GM13976 (cell line): ENCODE measurements around the gene PSMD7.

Source experiments
- DNase-seq: peaks from one replicate; pipeline ENCODE4 v3.0.0; 2012; ENCODE audit warnings: low spot score
- in situ Hi-C: fragments of 300-500 bp; cut with MboI; formaldehyde crosslinking; loops from one replicate; pipeline ENCODE4 v1.12.0; 2022; ENCODE audit warnings: low sequenced_read_pairs, mixed read lengths, inconsistent platforms; ENCODE audit not compliant: unreplicated experiment
- TF ChIP-seq, protein P1 (sequence below): IDR thresholded peaks from 2 replicates; pipeline ENCODE4 v1.5.1; 2012; ENCODE audit warnings: borderline replicate concordance, mild to moderate bottlenecking; ENCODE audit not compliant: insufficient read depth; ENCODE audit errors: extremely low read depth, missing control alignments, control extremely low read depth

The PSMD7 gene

DNA sequence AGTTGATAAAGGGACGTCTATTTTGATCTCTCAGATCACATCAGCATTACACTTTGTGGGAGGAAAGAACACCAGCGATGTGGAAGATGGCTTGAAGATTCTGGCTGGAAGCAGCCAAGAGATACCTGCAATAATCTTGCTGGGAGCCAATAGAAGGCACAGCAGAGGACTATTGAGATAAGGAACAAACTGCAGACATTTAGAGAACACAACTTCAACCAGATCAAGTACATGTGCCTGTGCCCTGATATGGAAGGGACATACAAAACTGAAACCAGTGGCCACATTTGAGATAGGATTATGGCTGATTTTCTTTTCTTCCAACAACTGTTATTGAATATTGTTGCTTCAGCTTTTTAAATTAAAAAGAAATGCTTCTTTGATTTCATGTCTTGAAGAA is 18.6 kb upstream of the PSMD7 start:
- in situ Hi-C loops: no loop called here
- no peak for DNase-seq
- TF ChIP-seq, protein P1, sequence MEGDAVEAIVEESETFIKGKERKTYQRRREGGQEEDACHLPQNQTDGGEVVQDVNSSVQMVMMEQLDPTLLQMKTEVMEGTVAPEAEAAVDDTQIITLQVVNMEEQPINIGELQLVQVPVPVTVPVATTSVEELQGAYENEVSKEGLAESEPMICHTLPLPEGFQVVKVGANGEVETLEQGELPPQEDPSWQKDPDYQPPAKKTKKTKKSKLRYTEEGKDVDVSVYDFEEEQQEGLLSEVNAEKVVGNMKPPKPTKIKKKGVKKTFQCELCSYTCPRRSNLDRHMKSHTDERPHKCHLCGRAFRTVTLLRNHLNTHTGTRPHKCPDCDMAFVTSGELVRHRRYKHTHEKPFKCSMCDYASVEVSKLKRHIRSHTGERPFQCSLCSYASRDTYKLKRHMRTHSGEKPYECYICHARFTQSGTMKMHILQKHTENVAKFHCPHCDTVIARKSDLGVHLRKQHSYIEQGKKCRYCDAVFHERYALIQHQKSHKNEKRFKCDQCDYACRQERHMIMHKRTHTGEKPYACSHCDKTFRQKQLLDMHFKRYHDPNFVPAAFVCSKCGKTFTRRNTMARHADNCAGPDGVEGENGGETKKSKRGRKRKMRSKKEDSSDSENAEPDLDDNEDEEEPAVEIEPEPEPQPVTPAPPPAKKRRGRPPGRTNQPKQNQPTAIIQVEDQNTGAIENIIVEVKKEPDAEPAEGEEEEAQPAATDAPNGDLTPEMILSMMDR: no peak

DNA sequence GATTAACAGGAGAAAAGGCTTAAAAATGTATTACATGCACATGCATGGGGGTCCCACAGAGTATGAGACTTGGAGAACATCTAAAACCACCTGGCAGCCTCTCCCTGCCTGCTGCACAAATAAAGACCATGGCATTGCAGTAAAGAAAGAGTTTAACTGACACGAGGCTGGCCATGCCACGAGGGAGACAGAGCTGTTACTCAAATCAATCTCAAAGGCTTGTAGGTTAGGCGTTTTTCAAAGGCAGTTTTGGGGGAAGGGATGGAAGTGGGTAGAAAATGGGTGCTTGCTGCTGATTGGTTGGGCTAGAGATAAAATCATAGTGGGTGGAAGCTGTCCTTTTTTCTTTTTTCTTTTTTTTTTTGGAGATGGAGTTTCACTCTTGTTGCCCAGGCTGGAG is 17.3 kb upstream of the PSMD7 start:
- TF ChIP-seq, protein P1: no peak
- DNase-seq: no peak
- in situ Hi-C loops: no loop called here

DNA sequence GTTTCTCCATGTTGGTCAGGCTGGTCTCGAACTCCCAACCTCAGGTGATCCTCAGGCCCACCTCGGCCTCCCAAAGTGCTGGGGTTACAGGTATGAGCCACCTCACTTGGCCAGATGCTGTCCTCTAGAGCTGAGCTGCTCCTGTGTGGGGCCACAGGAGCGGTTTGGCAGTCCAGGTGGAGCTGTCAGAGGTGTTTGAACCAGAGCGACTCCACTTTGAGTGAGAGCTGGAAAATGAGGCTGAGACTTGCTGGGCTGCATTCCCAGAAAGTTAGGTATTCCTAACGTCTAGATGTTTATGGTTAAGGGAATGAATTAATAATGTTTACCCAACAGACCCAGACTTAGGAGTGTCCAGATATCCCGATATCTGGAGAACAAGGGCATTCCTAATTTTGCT is 16.8 kb upstream of the PSMD7 start:
- in situ Hi-C loops: no loop called here
- no peak for DNase-seq
- TF ChIP-seq, protein P1: no peak

DNA sequence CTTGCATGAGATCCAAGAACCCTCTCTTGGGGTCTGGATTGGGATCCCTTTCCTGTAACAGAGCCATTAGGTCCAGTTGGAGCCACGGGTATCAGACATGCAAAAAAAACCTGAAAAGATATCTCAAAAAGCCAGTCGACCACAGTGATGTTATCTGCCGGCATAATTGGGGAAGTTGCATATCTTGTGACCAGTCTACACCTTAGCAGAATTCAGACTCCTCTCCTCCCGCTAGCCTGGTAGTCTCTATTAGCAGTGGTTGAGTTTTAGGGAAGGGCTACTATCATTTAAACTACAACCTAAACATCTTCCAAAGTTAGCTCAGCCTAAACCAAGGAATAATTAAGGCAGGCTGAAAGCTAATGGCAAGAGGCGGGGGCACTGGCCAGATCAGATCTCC is 16.2 kb upstream of the PSMD7 start:
- TF ChIP-seq, protein P1: no peak
- in situ Hi-C loops: no loop called here
- DNase-seq: no peak

DNA sequence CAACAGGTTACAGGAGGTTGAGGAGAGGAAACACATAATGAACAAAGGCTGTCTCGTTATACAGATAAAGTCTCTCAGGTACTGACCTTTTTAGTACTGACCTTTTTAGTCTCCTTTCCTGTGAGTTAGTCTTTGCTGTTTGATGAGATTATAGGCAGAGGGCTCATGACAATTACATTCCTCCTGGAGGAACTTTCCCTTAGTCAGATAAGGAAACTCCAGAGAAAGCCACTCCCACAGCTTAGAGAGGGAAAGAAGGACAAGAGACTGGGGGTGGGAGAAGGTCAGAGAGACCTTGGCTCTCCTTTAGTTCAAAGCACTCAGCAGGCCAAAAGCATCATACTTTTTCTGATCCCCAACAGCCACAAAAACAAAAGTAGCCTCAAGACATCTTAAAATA is 15.3 kb upstream of the PSMD7 start:
- no peak for DNase-seq
- TF ChIP-seq, protein P1: no peak
- in situ Hi-C loops: no loop called here

DNA sequence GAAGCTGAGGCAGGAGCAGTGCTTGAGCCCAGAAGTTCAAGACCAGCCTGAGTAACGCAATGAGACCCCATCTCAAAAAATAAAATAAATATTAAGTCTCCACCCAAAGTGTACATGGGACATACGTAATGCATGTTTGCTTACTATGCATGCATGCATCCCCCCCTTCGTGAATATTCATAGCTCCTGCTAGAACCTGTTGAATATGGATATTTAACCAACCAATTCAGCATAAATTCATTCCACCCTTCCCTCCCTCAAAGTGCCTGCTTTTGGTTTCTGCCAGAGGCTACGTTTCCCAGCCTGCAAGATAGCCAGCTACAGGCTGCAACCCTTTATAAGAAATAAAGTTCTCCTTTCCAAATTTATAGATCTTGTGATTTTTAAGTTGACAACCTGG is 12.9 kb upstream of the PSMD7 start:
- TF ChIP-seq, protein P1: no peak
- in situ Hi-C loops: no loop called here
- DNase-seq: no peak

DNA sequence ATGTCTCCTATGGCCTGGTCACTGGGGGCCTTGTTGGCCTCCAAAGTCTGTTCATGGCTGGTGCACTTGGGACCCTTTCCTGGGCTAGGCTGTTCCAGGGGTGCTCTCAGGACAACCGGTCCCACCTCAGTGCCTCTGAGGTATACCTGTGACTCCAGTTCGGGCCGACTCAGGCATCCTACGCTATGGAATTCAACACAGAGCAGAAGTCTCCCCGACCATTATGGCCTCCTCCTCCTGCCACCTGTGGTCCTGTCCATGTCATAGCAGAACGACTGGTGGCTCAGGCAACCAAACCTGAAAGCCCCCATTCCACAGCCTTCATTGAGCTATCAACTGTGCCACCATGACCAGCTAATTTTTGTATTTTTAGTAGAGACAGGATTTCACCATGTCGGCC is 8.5 kb upstream of the PSMD7 start:
- in situ Hi-C loops: no loop called here

More for the DNA sequence above, 8.5 kb upstream of the PSMD7 start:
- TF ChIP-seq, protein P1: no peak
- DNase-seq: no peak
